Neural cell (in vitro differentiated cells): Measurements from ENCODE around the gene MAPK1IP1L. TPM values are rescaled to one million over a fixed set of nuclear protein-coding genes. Genes with fewer than 3 reads are reported as not detected.

Experiments used
- H2AFZ ChIP-seq: fragments of 200-600, 300-800 bp; sonication (generic), shearing (Covaris generic); 2 replicates; pipeline ENCODE4 v1.6.0; 2014; ENCODE audit warnings: low read depth, mild to moderate bottlenecking, antibody characterized with exemption, low read length, moderate library complexity
- H3F3A ChIP-seq: fragments of 200-600 bp; shearing (Covaris generic); 2 replicates; pipeline ENCODE4 v1.6.1; 2016; ENCODE audit warnings: mild to moderate bottlenecking, moderate library complexity, mixed read lengths, antibody characterized with exemption, low read length; ENCODE audit not compliant: insufficient read depth, poor library complexity, severe bottlenecking
- H3K27ac ChIP-seq: fragments of 200-600, 300-800 bp; sonication (generic), shearing (Covaris generic); 2 replicates; pipeline ENCODE4 v1.5.1; 2014; ENCODE audit warnings: mild to moderate bottlenecking, low read length, moderate library complexity
- H3K27me3 ChIP-seq: fragments of 300-800, 200-600 bp; sonication (generic), shearing (Covaris generic); 2 replicates; pipeline ENCODE4 v1.6.0; 2014; ENCODE audit warnings: mild to moderate bottlenecking, low read depth, low read length, moderate library complexity; ENCODE audit not compliant: insufficient read depth
- H3K36me3 ChIP-seq: fragments of 300-800, 200-600 bp; sonication (generic), shearing (Covaris generic); 2 replicates; pipeline ENCODE4 v1.5.1; 2014; ENCODE audit warnings: mild to moderate bottlenecking, antibody characterized with exemption, low read length, moderate library complexity; ENCODE audit not compliant: insufficient read depth
- H3K4me2 ChIP-seq: fragments of 300-800, 200-600 bp; sonication (generic), shearing (Covaris generic); 2 replicates; pipeline ENCODE4 v1.6.0; 2014; ENCODE audit warnings: mild to moderate bottlenecking, low read length
- H3K4me3 ChIP-seq: fragments of 300-800, 200-600 bp; sonication (generic), shearing (Covaris generic); 2 replicates; pipeline ENCODE4 v1.5.1; 2014; ENCODE audit warnings: mild to moderate bottlenecking, low read length, moderate library complexity
- H3K79me2 ChIP-seq: fragments of 200-600 bp; shearing (Covaris generic); replicated peaks from 2 replicates; pipeline ENCODE4 v1.6.0; 2014; ENCODE audit warnings: mild to moderate bottlenecking, low read length, moderate library complexity; ENCODE audit not compliant: insufficient read depth
- H3K9ac ChIP-seq: fragments of 300-800, 200-600 bp; sonication (generic), shearing (Covaris generic); 2 replicates; pipeline ENCODE4 v1.6.1; 2016; ENCODE audit warnings: mild to moderate bottlenecking, low read length, mixed read lengths
- H3K9me2 ChIP-seq: fragments of 200-600 bp; shearing (Covaris generic); 2 replicates; pipeline ENCODE4 v1.6.1; 2016; ENCODE audit warnings: mild to moderate bottlenecking, low read length, mixed read lengths; ENCODE audit not compliant: insufficient read depth
- H3K9me3 ChIP-seq: fragments of 200-600, 300-800 bp; sonication (generic), shearing (Covaris generic); 2 replicates; pipeline ENCODE4 v1.6.1; 2016; ENCODE audit warnings: mild to moderate bottlenecking, mixed run types, low read length, moderate library complexity, mixed read lengths
- H4K20me1 ChIP-seq: fragments of 200-600 bp; shearing (Covaris generic); 2 replicates; pipeline ENCODE4 v1.6.1; 2016; ENCODE audit warnings: mild to moderate bottlenecking, mixed run types; ENCODE audit not compliant: insufficient read depth
- EP300 ChIP-seq: fragments of 450-650 bp; conservative IDR thresholded peaks from 2 replicates; pipeline ENCODE4 v1.6.1; 2014; ENCODE audit warnings: antibody characterized with exemption, mild to moderate bottlenecking, moderate library complexity; ENCODE audit not compliant: poor library complexity, severe bottlenecking
- EZH2 ChIP-seq: fragments of 200-600, 300-800 bp; shearing (Covaris generic), sonication (generic); IDR thresholded peaks from 2 replicates; pipeline ENCODE4 v1.6.1; 2014; ENCODE audit warnings: antibody characterized with exemption, low read length, borderline replicate concordance, mild to moderate bottlenecking; ENCODE audit not compliant: insufficient read depth, poor library complexity, severe bottlenecking
- MXI1 ChIP-seq: fragments of 450-650 bp; conservative IDR thresholded peaks from 2 replicates; pipeline ENCODE4 v1.6.1; 2014; ENCODE audit warnings: antibody characterized with exemption, mild to moderate bottlenecking; ENCODE audit not compliant: poor library complexity, severe bottlenecking
- POLR2AphosphoS5 ChIP-seq: IDR thresholded peaks from 2 replicates; pipeline ENCODE4 v1.6.1; 2012
- RAD21 ChIP-seq: fragments of 450-650 bp; conservative IDR thresholded peaks from 2 replicates; pipeline ENCODE4 v1.6.1; 2014; ENCODE audit warnings: antibody characterized with exemption, mild to moderate bottlenecking, moderate library complexity
- SMC3 ChIP-seq: fragments of 450-650 bp; conservative IDR thresholded peaks from 2 replicates; pipeline ENCODE4 v1.6.1; 2014; ENCODE audit warnings: antibody characterized with exemption, mild to moderate bottlenecking, moderate library complexity; ENCODE audit not compliant: poor library complexity
- TAF1 ChIP-seq: IDR thresholded peaks from 2 replicates; pipeline ENCODE4 v1.6.1; 2012; ENCODE audit warnings: low read depth
- polyA plus RNA-seq: library from polyadenylated mRNA; depleted of rRNA; stranded (reverse); fragments of >200 nt; gene quantifications from 2 replicates; pipeline ENCODE4 v1.2.3, GENCODE V29; 2014
- TF ChIP-seq, protein P1 (sequence below): IDR thresholded peaks from 2 replicates; pipeline ENCODE4 v1.6.1; 2012; ENCODE audit warnings: borderline replicate concordance
- TF ChIP-seq, protein P2 (sequence below): fragments of 450-650 bp; IDR thresholded peaks from 2 replicates; pipeline ENCODE4 v1.5.1; 2014; ENCODE audit warnings: antibody characterized with exemption, mild to moderate bottlenecking, moderate library complexity; ENCODE audit not compliant: poor library complexity, severe bottlenecking

MAPK1IP1L gene
- polyA plus RNA-seq, 1 donor from 2014 or later, result 35.4 TPM

DNA sequence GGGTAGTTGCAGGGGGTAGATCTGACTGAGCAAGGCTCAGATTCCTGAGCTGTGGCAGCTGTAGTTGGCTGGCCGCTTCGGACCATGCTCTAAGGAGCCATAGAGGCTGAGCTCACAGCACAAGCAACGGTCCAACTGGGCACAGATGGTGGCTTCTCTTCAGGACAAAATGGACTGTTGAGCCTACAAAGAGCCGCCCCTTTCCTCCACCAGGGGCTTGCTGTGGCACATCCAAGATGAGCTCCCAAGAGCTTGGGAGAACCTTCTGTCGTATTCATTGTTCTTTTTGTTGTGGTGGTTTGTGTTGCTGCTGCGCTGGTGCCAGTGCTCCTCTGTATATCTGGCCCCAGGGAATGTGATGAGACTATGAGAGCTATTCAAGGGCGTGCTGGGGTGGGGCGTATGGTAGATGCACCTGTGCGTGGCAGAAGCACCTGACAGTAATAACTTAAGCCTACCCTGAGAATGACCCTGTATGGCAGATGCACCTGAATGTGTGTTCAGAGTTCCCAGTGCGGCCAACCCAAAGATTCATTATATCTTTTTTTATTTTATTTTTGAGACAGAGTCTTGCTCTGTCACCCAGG, 59.8 kb downstream of the MAPK1IP1L start:
- TF ChIP-seq MXI1 (no peak), EZH2 (no peak), RAD21 (no peak), POLR2AphosphoS5 (no peak), EP300 (no peak)
- no peaks in the 10 kb centered on the region for H3K9me2 ChIP-seq
- H3K9me3 ChIP-seq, result no peaks in the 10 kb centered on the region
- no peak overlapping the region for H3K4me3 ChIP-seq
- no peak overlapping the region for H3K4me2 ChIP-seq
- H3K36me3 ChIP-seq, result no peaks in the 10 kb centered on the region
- no peaks in the 10 kb centered on the region for H4K20me1 ChIP-seq
- no peaks in the 10 kb centered on the region for H3F3A ChIP-seq
- H3K27ac ChIP-seq, result no peak overlapping the region
- H2AFZ ChIP-seq, result no peak overlapping the region
- H3K79me2 ChIP-seq, result no peaks in the 10 kb centered on the region
- no peak overlapping the region for H3K9ac ChIP-seq
- H3K27me3 ChIP-seq, result no peaks in the 10 kb centered on the region

DNA sequence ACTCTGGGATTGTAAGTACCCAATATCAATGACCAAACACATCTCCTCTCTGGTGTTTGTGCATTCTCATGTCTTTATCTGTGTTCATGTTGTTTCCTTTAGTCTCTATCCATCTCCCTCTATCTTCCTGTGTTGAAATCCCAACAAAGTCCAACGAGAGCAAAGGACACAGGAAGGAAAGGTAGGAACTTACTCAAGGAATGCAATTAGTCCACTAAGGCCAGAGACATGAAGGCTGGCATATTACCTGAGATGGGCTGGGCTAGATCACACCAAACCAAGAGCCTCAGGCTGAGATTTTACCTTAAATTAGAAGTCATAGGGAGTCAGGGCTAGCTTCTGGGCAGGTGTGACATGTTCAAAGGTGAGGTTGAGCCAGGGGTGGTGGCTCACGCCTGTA, 63.3 kb downstream of the MAPK1IP1L start:
- Histone ChIP-seq H3K4me3 (no peak overlapping the region), H3K79me2 (no peaks in the 10 kb centered on the region), H3K4me2 (no peak overlapping the region), H3K27ac (no peak overlapping the region), H3K36me3 (no peaks in the 10 kb centered on the region), H3K9me2 (no peaks in the 10 kb centered on the region), H4K20me1 (no peaks in the 10 kb centered on the region), H3K9ac (no peak overlapping the region), H3K27me3 (no peaks in the 10 kb centered on the region), H3F3A (no peaks in the 10 kb centered on the region), H2AFZ (no peak overlapping the region), H3K9me3 (no peaks in the 10 kb centered on the region)
- TF ChIP-seq, protein P1, sequence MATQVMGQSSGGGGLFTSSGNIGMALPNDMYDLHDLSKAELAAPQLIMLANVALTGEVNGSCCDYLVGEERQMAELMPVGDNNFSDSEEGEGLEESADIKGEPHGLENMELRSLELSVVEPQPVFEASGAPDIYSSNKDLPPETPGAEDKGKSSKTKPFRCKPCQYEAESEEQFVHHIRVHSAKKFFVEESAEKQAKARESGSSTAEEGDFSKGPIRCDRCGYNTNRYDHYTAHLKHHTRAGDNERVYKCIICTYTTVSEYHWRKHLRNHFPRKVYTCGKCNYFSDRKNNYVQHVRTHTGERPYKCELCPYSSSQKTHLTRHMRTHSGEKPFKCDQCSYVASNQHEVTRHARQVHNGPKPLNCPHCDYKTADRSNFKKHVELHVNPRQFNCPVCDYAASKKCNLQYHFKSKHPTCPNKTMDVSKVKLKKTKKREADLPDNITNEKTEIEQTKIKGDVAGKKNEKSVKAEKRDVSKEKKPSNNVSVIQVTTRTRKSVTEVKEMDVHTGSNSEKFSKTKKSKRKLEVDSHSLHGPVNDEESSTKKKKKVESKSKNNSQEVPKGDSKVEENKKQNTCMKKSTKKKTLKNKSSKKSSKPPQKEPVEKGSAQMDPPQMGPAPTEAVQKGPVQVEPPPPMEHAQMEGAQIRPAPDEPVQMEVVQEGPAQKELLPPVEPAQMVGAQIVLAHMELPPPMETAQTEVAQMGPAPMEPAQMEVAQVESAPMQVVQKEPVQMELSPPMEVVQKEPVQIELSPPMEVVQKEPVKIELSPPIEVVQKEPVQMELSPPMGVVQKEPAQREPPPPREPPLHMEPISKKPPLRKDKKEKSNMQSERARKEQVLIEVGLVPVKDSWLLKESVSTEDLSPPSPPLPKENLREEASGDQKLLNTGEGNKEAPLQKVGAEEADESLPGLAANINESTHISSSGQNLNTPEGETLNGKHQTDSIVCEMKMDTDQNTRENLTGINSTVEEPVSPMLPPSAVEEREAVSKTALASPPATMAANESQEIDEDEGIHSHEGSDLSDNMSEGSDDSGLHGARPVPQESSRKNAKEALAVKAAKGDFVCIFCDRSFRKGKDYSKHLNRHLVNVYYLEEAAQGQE, result no peak
- no peak for TF ChIP-seq POLR2AphosphoS5
- TF ChIP-seq TAF1, result no peak
- TF ChIP-seq RAD21, result no peak
- no peak for TF ChIP-seq EP300
- TF ChIP-seq MXI1, result no peak
- TF ChIP-seq, protein P2, sequence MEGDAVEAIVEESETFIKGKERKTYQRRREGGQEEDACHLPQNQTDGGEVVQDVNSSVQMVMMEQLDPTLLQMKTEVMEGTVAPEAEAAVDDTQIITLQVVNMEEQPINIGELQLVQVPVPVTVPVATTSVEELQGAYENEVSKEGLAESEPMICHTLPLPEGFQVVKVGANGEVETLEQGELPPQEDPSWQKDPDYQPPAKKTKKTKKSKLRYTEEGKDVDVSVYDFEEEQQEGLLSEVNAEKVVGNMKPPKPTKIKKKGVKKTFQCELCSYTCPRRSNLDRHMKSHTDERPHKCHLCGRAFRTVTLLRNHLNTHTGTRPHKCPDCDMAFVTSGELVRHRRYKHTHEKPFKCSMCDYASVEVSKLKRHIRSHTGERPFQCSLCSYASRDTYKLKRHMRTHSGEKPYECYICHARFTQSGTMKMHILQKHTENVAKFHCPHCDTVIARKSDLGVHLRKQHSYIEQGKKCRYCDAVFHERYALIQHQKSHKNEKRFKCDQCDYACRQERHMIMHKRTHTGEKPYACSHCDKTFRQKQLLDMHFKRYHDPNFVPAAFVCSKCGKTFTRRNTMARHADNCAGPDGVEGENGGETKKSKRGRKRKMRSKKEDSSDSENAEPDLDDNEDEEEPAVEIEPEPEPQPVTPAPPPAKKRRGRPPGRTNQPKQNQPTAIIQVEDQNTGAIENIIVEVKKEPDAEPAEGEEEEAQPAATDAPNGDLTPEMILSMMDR, result no peak

DNA sequence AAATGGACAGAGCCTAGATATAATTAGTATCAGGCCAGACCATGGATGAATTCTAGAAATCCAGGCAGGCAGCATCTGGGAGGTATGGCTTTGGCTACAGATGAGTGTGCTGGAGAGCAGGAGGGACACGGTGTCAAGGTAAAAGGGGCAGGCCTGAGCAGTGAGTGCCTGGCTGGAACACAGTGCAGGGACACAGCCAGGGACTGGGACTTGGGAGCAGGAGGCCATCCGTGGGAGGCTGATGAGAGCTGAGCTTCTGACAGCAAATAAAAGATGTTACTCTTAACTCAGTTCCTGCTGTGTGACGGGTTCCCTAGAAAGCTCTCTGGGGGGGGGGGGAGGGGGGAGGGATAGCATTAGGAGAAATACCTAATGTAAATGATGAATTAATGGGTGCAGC, 64.0 kb downstream of the MAPK1IP1L start:
- Histone ChIP-seq H3K4me2 (no peak overlapping the region), H3K9me3 (no peaks in the 10 kb centered on the region), H3K9ac (no peak overlapping the region), H3K36me3 (no peaks in the 10 kb centered on the region), H3K4me3 (no peak overlapping the region), H2AFZ (no peak overlapping the region), H4K20me1 (no peaks in the 10 kb centered on the region), H3K27ac (no peak overlapping the region), H3F3A (no peaks in the 10 kb centered on the region), H3K9me2 (no peaks in the 10 kb centered on the region), H3K79me2 (no peaks in the 10 kb centered on the region), H3K27me3 (no peaks in the 10 kb centered on the region)
- TF ChIP-seq, protein P1, result no peak
- TF ChIP-seq, protein P2, result no peak
- TF ChIP-seq TAF1, result no peak
- TF ChIP-seq SMC3, result no peak
- no peak for TF ChIP-seq EP300
- TF ChIP-seq EZH2, result no peak
- no peak for TF ChIP-seq MXI1
- TF ChIP-seq POLR2AphosphoS5, result no peak
- no peak for TF ChIP-seq RAD21
